GM12878 (cell line): ENCODE measurements around the gene DTNBP1. TPM values are rescaled to one million over a fixed set of nuclear protein-coding genes. Genes with fewer than 3 reads are reported as not detected.

ENCODE experiments used
- ATAC-seq: fragments of 200-7000 bp; cut with Tn5 transposase; 3 replicates; pipeline ENCODE4 v1.9.1; 2020; ENCODE audit warnings: mild to moderate bottlenecking, moderate library complexity
- BruUV-seq: library from RNA; stranded (reverse); fragments of 400-500 nt; replicated peaks from 2 replicates; lab custom pipeline; 2021; lab: Mats Ljungman, UMichigan
- CTCF ChIA-PET: fragments of 300-600 bp; sonication (Branson Sonifier 250); formaldehyde crosslinking; extraction: SDS; loops from one replicate; lab custom pipeline; 2021; ENCODE audit warnings: inconsistent platforms; lab: Yijun Ruan, JAX
- POLR2A ChIA-PET: fragments of 350-600 bp; formaldehyde crosslinking; extraction: SDS; loops from one replicate; lab custom pipeline; 2021; ENCODE audit warnings: inconsistent platforms; lab: Charles Lee
- RAD21 ChIA-PET: fragments of 300-600 bp; sonication (Branson Sonifier 250); formaldehyde crosslinking; loops from one replicate; lab custom pipeline; 2023; ENCODE audit warnings: antibody characterized with exemption; ENCODE audit not compliant: unreplicated experiment; lab: Charles Lee
- SMC1A ChIA-PET: fragments of 300-600 bp; sonication (Branson Sonifier 250); formaldehyde crosslinking; loops from one replicate; lab custom pipeline; 2023; ENCODE audit not compliant: unreplicated experiment, uncharacterized antibody; lab: Charles Lee
- DNase-seq: peaks from one replicate; pipeline ENCODE4 v3.0.0-alpha.2; 2011; ENCODE audit warnings: low read depth, low spot score
- FAIRE-seq: peaks from 3 replicates; lab custom pipeline; 2011; peaks lifted over from hg19 to GRCh38; lab: Jason Lieb, UNC
- H2AFZ ChIP-seq: 2 replicates; pipeline ENCODE4 v1.6.0; 2011; ENCODE audit warnings: low read depth, low read length, control low read depth; ENCODE audit not compliant: control insufficient read depth
- H3K27ac ChIP-seq: 2 replicates; pipeline ENCODE4 v1.5.1; 2011; ENCODE audit warnings: control low read depth; ENCODE audit not compliant: control insufficient read depth, insufficient read depth
- H3K27me3 ChIP-seq, 2 experiments: replicated peaks in 1 of 2; 2 replicates each; pipeline versions ENCODE4 v1.6.0 to v1.6.1; 2011; ENCODE audit warnings: low read length in 1 of 2; ENCODE audit not compliant: control insufficient read depth in 2 of 2, insufficient read depth in 2 of 2
- H3K36me3 ChIP-seq, 2 experiments: 2 replicates each; pipeline ENCODE4 v1.5.1; 2011; ENCODE audit warnings: low read length in 1 of 2; ENCODE audit not compliant: control insufficient read depth in 2 of 2, insufficient read depth in 2 of 2
- H3K4me1 ChIP-seq: 2 replicates; pipeline ENCODE4 v1.6.1; 2011; ENCODE audit warnings: mild to moderate bottlenecking, low read length, moderate library complexity, mixed read lengths; ENCODE audit not compliant: control insufficient read depth, insufficient read depth
- H3K4me2 ChIP-seq: 2 replicates; pipeline ENCODE4 v1.6.0; 2011; ENCODE audit warnings: control low read depth; ENCODE audit not compliant: control insufficient read depth, insufficient read depth
- H3K4me3 ChIP-seq: fragments of 200-600 bp; sonication (generic); 2 replicates; pipeline ENCODE4 v1.5.1; 2016
- H3K79me2 ChIP-seq: 2 replicates; pipeline ENCODE4 v1.6.0; 2011; ENCODE audit warnings: low read length; ENCODE audit not compliant: control insufficient read depth, insufficient read depth
- H3K9ac ChIP-seq: 2 replicates; pipeline ENCODE4 v1.8.0; 2011; ENCODE audit warnings: low read length, control low read depth, mixed read lengths; ENCODE audit not compliant: control insufficient read depth, insufficient read depth
- H3K9me3 ChIP-seq: replicated peaks from 3 replicates; pipeline ENCODE4 v1.5.1; 2011; ENCODE audit warnings: mild to moderate bottlenecking, low read length; ENCODE audit not compliant: control insufficient read depth, insufficient read depth
- H4K20me1 ChIP-seq: 2 replicates; pipeline ENCODE4 v1.6.0; 2011; ENCODE audit not compliant: control insufficient read depth, insufficient read depth
- NFXL1 ChIP-seq: fragments of 450-650 bp; IDR thresholded peaks from 2 replicates; pipeline ENCODE4 v1.6.1; 2017; ENCODE audit warnings: antibody characterized with exemption, mild to moderate bottlenecking, borderline replicate concordance
- RAD21 ChIP-seq: IDR thresholded peaks from 2 replicates; pipeline ENCODE4 v1.6.1; 2011; ENCODE audit warnings: mild to moderate bottlenecking, low read depth, low read length, moderate library complexity; ENCODE audit not compliant: insufficient read depth
- RBBP5 ChIP-seq: fragments of 200-600 bp; sonication (generic); conservative IDR thresholded peaks from 2 replicates; pipeline ENCODE4 v1.6.1; 2016
- RFX5 ChIP-seq: IDR thresholded peaks from 2 replicates; pipeline ENCODE4 v1.6.1; 2011; ENCODE audit warnings: low read depth, low read length, improper control_type of control experiment
- SRF ChIP-seq, 2 experiments: IDR thresholded peaks; 2 replicates each; pipeline ENCODE4 v1.6.1; 2011; ENCODE audit warnings: low read depth in 2 of 2, low read length in 2 of 2, mild to moderate bottlenecking in 1 of 2, moderate library complexity in 1 of 2
- WGBS: methylation state at CpG from one replicate; pipeline ENCODE4 v1.1.6; 2016; ENCODE audit warnings: low lambda C conversion rate; ENCODE audit not compliant: insufficient replicate concordance, insufficient coverage; ENCODE audit errors: missing lambda C conversion rate; 5-methylcytosine and 5-hydroxymethylcytosine counted together
- in situ Hi-C: fragments of 300-500 bp; cut with MboI; formaldehyde crosslinking; loops from 9 replicates; pipeline ENCODE4 v1.14.3; 2018; ENCODE audit warnings: mixed read lengths
- intact Hi-C: fragments of 100-400 bp; cut with micrococcal nuclease; formaldehyde crosslinking; loops from one replicate; pipeline ENCODE4 v1.14.2; 2022; ENCODE audit not compliant: unreplicated experiment
- polyA plus RNA-seq, 11 experiments: library from polyadenylated mRNA; depleted of rRNA in 4 of 11; unstranded in 6 of 11; stranded (reverse) in 5 of 11; fragments of >200 nt; fragmentation: Nextera tagmentation in 4 of 11; fragmentation: Illumina TruSeq in 1 of 11; extraction: Ambion mirVana in 4 of 11; extraction: Trizol in 1 of 11; gene quantifications; 1 replicate in 1 of 11; 2 replicates in 10 of 11; pipeline versions ENCODE4 v1.2.1 to v1.2.3, GENCODE V29; 2011 to 2016; ENCODE audit warnings: inconsistent platforms in 2 of 11, missing spikeins in 2 of 11, low read depth in 1 of 11
- total RNA-seq, 4 experiments: library from RNA; depleted of rRNA in 3 of 4; stranded (reverse); fragments of >200 nt in 3 of 4; fragmentation: Illumina TruSeq in 1 of 4; extraction: Trizol in 1 of 4; gene quantifications; 2 replicates each; pipeline versions ENCODE4 v1.2.1 to v1.2.3, GENCODE V29; 2013 to 2021
- TF ChIP-seq, protein P1 (sequence below): IDR thresholded peaks from 2 replicates; pipeline ENCODE4 v1.6.1; 2011; ENCODE audit warnings: borderline replicate concordance, low read depth, mild to moderate bottlenecking, moderate library complexity, mixed read lengths, low read length; ENCODE audit not compliant: insufficient read depth; ENCODE audit errors: extremely low read length

Gene DTNBP1
- total and polyA plus RNA-seq, 10 of the 15 experiments (the other 5 are each of a cell fraction or from before 2014, with no cell fraction given): 7.1 to 40.3 (median 20.1) TPM

DNA sequence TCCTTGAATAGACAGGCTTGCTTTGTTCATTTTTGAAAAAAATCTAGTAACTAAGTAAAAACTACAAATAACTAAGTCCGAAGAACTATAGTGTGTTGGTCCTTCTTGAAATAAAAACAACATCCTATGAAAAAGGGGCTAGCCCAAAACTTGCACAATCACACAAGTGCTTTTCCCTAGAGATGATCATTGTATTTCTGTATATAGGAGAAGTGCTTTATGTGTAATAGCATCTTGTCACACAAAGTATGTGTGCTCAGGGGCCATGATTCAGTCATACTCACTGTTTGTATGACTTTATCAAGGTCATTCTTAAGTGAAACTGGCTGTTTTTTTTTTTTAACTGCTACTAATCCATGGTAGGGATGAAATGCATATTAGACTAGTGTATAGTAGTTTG lies 179.8 kb downstream of the DTNBP1 start:
- no peak for FAIRE-seq
- in situ Hi-C loops: loop anchor here (25.0 kb wide), 1 partner anchor 1271 kb away; no protein-coding TSS in a partner anchor
- CTCF ChIA-PET: no interaction called here
- no peak for ATAC-seq
- DNase-seq: no peak
- 95% methylated on average over 1 of the region's 1 CpG for WGBS
- no peak overlapping the region for H3K27ac ChIP-seq
- TF ChIP-seq RAD21 (no peak), SRF (IDR thresholded peaks at IDR 0.05; ENCODE audit: low read depth in 2 of 2, low read length in 2 of 2) (no peak), NFXL1 (no peak), RFX5 (no peak), RBBP5 (no peak)
- TF ChIP-seq, protein P1, sequence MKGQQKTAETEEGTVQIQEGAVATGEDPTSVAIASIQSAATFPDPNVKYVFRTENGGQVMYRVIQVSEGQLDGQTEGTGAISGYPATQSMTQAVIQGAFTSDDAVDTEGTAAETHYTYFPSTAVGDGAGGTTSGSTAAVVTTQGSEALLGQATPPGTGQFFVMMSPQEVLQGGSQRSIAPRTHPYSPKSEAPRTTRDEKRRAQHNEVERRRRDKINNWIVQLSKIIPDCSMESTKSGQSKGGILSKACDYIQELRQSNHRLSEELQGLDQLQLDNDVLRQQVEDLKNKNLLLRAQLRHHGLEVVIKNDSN: no peak
- SMC1A ChIA-PET: interaction anchor here (1.3 kb wide), 1 partner anchor 26 kb away, joined by 3 read pairs; no protein-coding TSS in a partner anchor
- no peak overlapping the region for H3K9ac ChIP-seq
- H3K79me2 ChIP-seq: peaks cover 26% of the 10 kb centered on the region
- H2AFZ ChIP-seq: no peak overlapping the region
- POLR2A ChIA-PET: interaction anchor here (0.6 kb wide), 1 partner anchor 28 kb away, joined by 4 read pairs; no protein-coding TSS in a partner anchor
- H3K4me2 ChIP-seq: no peak overlapping the region
- intact Hi-C loops: no loop called here
- no TSS peak for BruUV-seq
- H4K20me1 ChIP-seq: no peaks in the 10 kb centered on the region
- peaks cover 7 to 11% of the 10 kb centered on the region in 2 experiments for H3K36me3 ChIP-seq
- RAD21 ChIA-PET: interaction anchor here (1.6 to 1.8 kb wide), 2 partner anchors 8 to 137 kb away, joined by 4 read pairs; no protein-coding TSS in a partner anchor
- H3K4me3 ChIP-seq: no peak overlapping the region
- no peaks in the 10 kb centered on the region for H3K27me3 ChIP-seq
- no peaks in the 10 kb centered on the region for H3K9me3 ChIP-seq
- H3K4me1 ChIP-seq: no peaks in the 10 kb centered on the region
